Measurements from ENCODE around the gene PGAM2. TPM values are rescaled to one million over a fixed set of nuclear protein-coding genes. Genes with fewer than 3 reads are reported as not detected.

Gene PGAM2
- total RNA-seq, 1 experiment from 2014 or later = 8.7 TPM

GRCh38 chr7:44113764-44114354 is 48.5 kb upstream of the PGAM2 start:
- no peaks in the 10 kb centered on the region for H3K4me1 ChIP-seq (ENCODE audit: insufficient read depth, low read length)
- Mint-ChIP-seq H3K4me3 (no peak overlapping the region), H3K27me3 (ENCODE audit: low read depth) (no peaks in the 10 kb centered on the region; the same call in 1 of the 2 replicates), H3K4me1 (0 out of 4 replicates have a peak, but pooled peaks cover 0 to 4% of the 10 kb centered on the region in 2 experiments), H3K9me3 (no peaks in the 10 kb centered on the region), H3K36me3 (ENCODE audit: insufficient read depth in 1 of 3, low read depth in 3 of 3) (peaks cover 26 to 70% (median 62%) of the 10 kb centered on the region in 3 experiments; a peak in 6 of 7 replicates), H3K27ac (peak overlapping the region in 1 of 3 experiments; percentile 62; a peak in 1 of 7 replicates)
- H3K4ac ChIP-seq (ENCODE audit: low read depth, low read length) = no peak overlapping the region
- H3K9me3 ChIP-seq (ENCODE audit: control insufficient read depth, low read depth, low read length) = no peaks in the 10 kb centered on the region
- H2AK5ac ChIP-seq (ENCODE audit: insufficient read length, low read length) = no peak overlapping the region
- H2BK5ac ChIP-seq (ENCODE audit: insufficient read length, low read length) = no peak overlapping the region
- no peak overlapping the region for H3T11ph ChIP-seq (ENCODE audit: low read length)
- H3K14ac ChIP-seq (ENCODE audit: insufficient read depth, low read length) = no peak overlapping the region
- H2BK12ac ChIP-seq (ENCODE audit: insufficient read length, low read depth, low read length) = no peak overlapping the region
- no peaks in the 10 kb centered on the region for H3K79me1 ChIP-seq (ENCODE audit: insufficient read depth, low read depth, low read length, poor library complexity, severe bottlenecking)
- H2AFZ ChIP-seq (ENCODE audit: low read length) = no peak overlapping the region
- no peak overlapping the region for H3K4me2 ChIP-seq (ENCODE audit: insufficient read depth, insufficient read length, low read length)
- H4K5ac ChIP-seq (ENCODE audit: insufficient read length, low read depth, low read length) = no peak overlapping the region
- H4K20me1 ChIP-seq (ENCODE audit: control insufficient read depth, insufficient read depth, insufficient read length) = no peaks in the 10 kb centered on the region
- no peaks in the 10 kb centered on the region for H3K79me2 ChIP-seq (ENCODE audit: insufficient read depth, low read length)
- no peak overlapping the region for H2BK15ac ChIP-seq (ENCODE audit: low read depth, low read length)
- no peak overlapping the region for H3K27ac ChIP-seq (ENCODE audit: insufficient read length, low read depth, low read length)
- TF ChIP-seq CTCF (conservative IDR thresholded peaks at IDR 0.05) = no peak
- H3K56ac ChIP-seq (ENCODE audit: insufficient read length, low read depth, low read length) = no peak overlapping the region
- no CpG with 5 or more reads among the region's 24 CpGs for WGBS (ENCODE audit: extremely low coverage, insufficient read length, low lambda C conversion rate)
- no peak for DNase-seq
- no peak overlapping the region for H3K9ac ChIP-seq (ENCODE audit: extremely low read depth, insufficient read length, low read length)
- H3K23me2 ChIP-seq (ENCODE audit: insufficient read length, low read depth, low read length, poor library complexity, severe bottlenecking) = no peaks in the 10 kb centered on the region
- no peak overlapping the region for H4K8ac ChIP-seq (replicated peaks; ENCODE audit: insufficient read length, low read depth, low read length)
- no peak overlapping the region for H2BK20ac ChIP-seq (ENCODE audit: low read depth, low read length, poor library complexity, severe bottlenecking)
- H3K18ac ChIP-seq (ENCODE audit: insufficient read length, low read depth, low read length) = no peak overlapping the region
- no peaks in the 10 kb centered on the region for H3K27me3 ChIP-seq (ENCODE audit: insufficient read depth, low read length)
- no peak overlapping the region for H3K23ac ChIP-seq (ENCODE audit: insufficient read length, low read depth, low read length)
- H4K91ac ChIP-seq (ENCODE audit: insufficient read length, low read depth, low read length) = no peak overlapping the region
- no peak overlapping the region for H2BK120ac ChIP-seq (ENCODE audit: low read depth, low read length, poor library complexity, severe bottlenecking)

All from H9 (cell line).